ENCODE results near the gene TRANK1.

DNA sequence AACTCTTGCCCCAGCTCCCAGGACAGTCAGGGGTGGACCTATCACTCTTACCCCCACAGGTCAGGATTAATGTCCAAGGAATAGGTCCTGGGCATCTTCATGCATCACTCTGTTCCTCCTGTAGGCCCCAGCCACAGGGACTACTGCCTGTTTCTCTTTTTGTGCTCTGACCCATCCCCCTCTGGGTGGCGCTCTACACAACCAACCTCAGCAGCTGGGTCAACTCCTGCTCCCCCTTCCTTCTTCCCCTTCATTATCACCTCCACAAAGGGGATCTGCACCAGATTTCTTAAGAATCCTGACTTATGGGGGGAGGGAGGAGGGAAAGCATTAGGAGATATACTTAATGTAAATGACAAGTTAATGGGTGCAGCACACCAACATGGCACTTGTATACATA, 12.2 kb upstream of the TRANK1 start:
- TF ChIP-seq EZH2 (IDR thresholded peaks at IDR 0.05; ENCODE audit: borderline replicate concordance, insufficient read depth, low read length, poor library complexity, severe bottlenecking): no peak
- TF ChIP-seq, protein P1, sequence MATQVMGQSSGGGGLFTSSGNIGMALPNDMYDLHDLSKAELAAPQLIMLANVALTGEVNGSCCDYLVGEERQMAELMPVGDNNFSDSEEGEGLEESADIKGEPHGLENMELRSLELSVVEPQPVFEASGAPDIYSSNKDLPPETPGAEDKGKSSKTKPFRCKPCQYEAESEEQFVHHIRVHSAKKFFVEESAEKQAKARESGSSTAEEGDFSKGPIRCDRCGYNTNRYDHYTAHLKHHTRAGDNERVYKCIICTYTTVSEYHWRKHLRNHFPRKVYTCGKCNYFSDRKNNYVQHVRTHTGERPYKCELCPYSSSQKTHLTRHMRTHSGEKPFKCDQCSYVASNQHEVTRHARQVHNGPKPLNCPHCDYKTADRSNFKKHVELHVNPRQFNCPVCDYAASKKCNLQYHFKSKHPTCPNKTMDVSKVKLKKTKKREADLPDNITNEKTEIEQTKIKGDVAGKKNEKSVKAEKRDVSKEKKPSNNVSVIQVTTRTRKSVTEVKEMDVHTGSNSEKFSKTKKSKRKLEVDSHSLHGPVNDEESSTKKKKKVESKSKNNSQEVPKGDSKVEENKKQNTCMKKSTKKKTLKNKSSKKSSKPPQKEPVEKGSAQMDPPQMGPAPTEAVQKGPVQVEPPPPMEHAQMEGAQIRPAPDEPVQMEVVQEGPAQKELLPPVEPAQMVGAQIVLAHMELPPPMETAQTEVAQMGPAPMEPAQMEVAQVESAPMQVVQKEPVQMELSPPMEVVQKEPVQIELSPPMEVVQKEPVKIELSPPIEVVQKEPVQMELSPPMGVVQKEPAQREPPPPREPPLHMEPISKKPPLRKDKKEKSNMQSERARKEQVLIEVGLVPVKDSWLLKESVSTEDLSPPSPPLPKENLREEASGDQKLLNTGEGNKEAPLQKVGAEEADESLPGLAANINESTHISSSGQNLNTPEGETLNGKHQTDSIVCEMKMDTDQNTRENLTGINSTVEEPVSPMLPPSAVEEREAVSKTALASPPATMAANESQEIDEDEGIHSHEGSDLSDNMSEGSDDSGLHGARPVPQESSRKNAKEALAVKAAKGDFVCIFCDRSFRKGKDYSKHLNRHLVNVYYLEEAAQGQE (IDR thresholded peaks at IDR 0.05; ENCODE audit: borderline replicate concordance): no peak
- TF ChIP-seq, protein P2, sequence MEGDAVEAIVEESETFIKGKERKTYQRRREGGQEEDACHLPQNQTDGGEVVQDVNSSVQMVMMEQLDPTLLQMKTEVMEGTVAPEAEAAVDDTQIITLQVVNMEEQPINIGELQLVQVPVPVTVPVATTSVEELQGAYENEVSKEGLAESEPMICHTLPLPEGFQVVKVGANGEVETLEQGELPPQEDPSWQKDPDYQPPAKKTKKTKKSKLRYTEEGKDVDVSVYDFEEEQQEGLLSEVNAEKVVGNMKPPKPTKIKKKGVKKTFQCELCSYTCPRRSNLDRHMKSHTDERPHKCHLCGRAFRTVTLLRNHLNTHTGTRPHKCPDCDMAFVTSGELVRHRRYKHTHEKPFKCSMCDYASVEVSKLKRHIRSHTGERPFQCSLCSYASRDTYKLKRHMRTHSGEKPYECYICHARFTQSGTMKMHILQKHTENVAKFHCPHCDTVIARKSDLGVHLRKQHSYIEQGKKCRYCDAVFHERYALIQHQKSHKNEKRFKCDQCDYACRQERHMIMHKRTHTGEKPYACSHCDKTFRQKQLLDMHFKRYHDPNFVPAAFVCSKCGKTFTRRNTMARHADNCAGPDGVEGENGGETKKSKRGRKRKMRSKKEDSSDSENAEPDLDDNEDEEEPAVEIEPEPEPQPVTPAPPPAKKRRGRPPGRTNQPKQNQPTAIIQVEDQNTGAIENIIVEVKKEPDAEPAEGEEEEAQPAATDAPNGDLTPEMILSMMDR (IDR thresholded peaks at IDR 0.05; ENCODE audit: poor library complexity, severe bottlenecking): no peak
- no peak for TF ChIP-seq EP300 (conservative IDR thresholded peaks at IDR 0.05; ENCODE audit: poor library complexity, severe bottlenecking)
- no peak for TF ChIP-seq POLR2AphosphoS5 (IDR thresholded peaks at IDR 0.05)
